NCI-H2171 treated with DMSO at 0.1 percent for 48 hours (cell line): ENCODE results near the gene PRSS36.

Experiments used
- DNase-seq: peaks from one replicate; lab custom pipeline; 2025; lab: John Stamatoyannopoulos, UW

The PRSS36 gene

GRCh38 chr16:31099860-31100638, 49.8 kb downstream of the PRSS36 start:
- no peak for DNase-seq

GRCh38 chr16:31094424-31095120, 55.3 kb downstream of the PRSS36 start, which contains the start of gene VKORC1:
Gene VKORC1, minus strand, starts transcription at chr16:31094797. Its CDS starts 68 bp downstream, at chr16:31094729.
- DNase-seq: peak; percentile 97

GRCh38 chr16:31094088-31094423, 55.8 kb downstream of the PRSS36 start:
- DNase-seq: no peak

- DNase-seq: no peak
Observed at GRCh38 chr16:31093132-31093703, 56.6 kb downstream of the PRSS36 start.

- no peak for DNase-seq
Observed at GRCh38 chr16:31092330-31092729, 57.5 kb downstream of the PRSS36 start.

GRCh38 chr16:31090540-31090939, 59.3 kb downstream of the PRSS36 start:
- no peak for DNase-seq

- DNase-seq: no peak
Observed at GRCh38 chr16:31089199-31089598, 60.7 kb downstream of the PRSS36 start.
